Smooth muscle cell (in vitro differentiated cells): Measurements from ENCODE around the gene PALM. TPM values are rescaled to one million over a fixed set of nuclear protein-coding genes. Genes with fewer than 3 reads are reported as not detected.

Experiments used
- DNase-seq: peaks from one replicate; lab custom pipeline; 2025; ENCODE audit not compliant: unreplicated experiment; lab: John Stamatoyannopoulos, UW
- H2AFZ ChIP-seq: fragments of 200-600 bp; sonication (generic); 2 replicates; pipeline ENCODE4 v1.6.0; 2016; ENCODE audit warnings: antibody characterized with exemption, low read depth, mild to moderate bottlenecking
- H3F3A ChIP-seq: fragments of 200-600 bp; sonication (generic); 2 replicates; pipeline ENCODE4 v1.6.0; 2017; ENCODE audit warnings: antibody characterized with exemption, low read depth
- H3K27ac ChIP-seq: fragments of 200-600 bp; sonication (generic); 2 replicates; pipeline ENCODE4 v1.5.1; 2016; ENCODE audit warnings: low read depth, mild to moderate bottlenecking
- H3K27me3 ChIP-seq: fragments of 200-600 bp; sonication (generic); 2 replicates; pipeline ENCODE4 v1.6.1; 2016; ENCODE audit warnings: low read depth, mild to moderate bottlenecking
- H3K36me3 ChIP-seq: fragments of 200-600 bp; sonication (generic); 2 replicates; pipeline ENCODE4 v1.5.1; 2016; ENCODE audit warnings: low read depth
- H3K4me1 ChIP-seq: fragments of 200-600 bp; sonication (generic); 2 replicates; pipeline ENCODE4 v1.5.1; 2016; ENCODE audit warnings: low read depth
- H3K4me2 ChIP-seq: fragments of 200-600 bp; sonication (generic); 2 replicates; pipeline ENCODE4 v1.6.0; 2016; ENCODE audit warnings: mild to moderate bottlenecking
- H3K4me3 ChIP-seq: fragments of 200-600 bp; sonication (generic); 2 replicates; pipeline ENCODE4 v1.5.1; 2016; ENCODE audit warnings: mild to moderate bottlenecking
- H3K79me2 ChIP-seq: fragments of 200-600 bp; sonication (generic); 2 replicates; pipeline ENCODE4 v1.6.0; 2016; ENCODE audit warnings: low read depth, mild to moderate bottlenecking
- H3K9ac ChIP-seq: fragments of 200-600 bp; sonication (generic); 2 replicates; pipeline ENCODE4 v1.6.0; 2016; ENCODE audit warnings: low read depth
- H3K9me3 ChIP-seq: fragments of 200-600 bp; sonication (generic); replicated peaks from 2 replicates; pipeline ENCODE4 v1.5.1; 2016; ENCODE audit warnings: low read depth
- H4K20me1 ChIP-seq: fragments of 200-600 bp; sonication (generic); 2 replicates; pipeline ENCODE4 v1.6.0; 2016; ENCODE audit warnings: low read depth
- WGBS: methylation state at CpG from one replicate; pipeline ENCODE4 v1.1.7; 2016; ENCODE audit warnings: low lambda C conversion rate; 5-methylcytosine and 5-hydroxymethylcytosine counted together
- polyA plus RNA-seq: library from polyadenylated mRNA; unstranded; fragments of >200 nt; fragmentation: Nextera tagmentation; extraction: Ambion mirVana; gene quantifications from 2 replicates; pipeline ENCODE4 v1.2.1, GENCODE V29; 2016
- total RNA-seq: library from RNA; depleted of rRNA; stranded (reverse); fragments of >200 nt; gene quantifications from 2 replicates; pipeline ENCODE4 v1.2.3, GENCODE V29; 2014
- TF ChIP-seq, protein P1 (sequence below): fragments of 200-600 bp; sonication (generic); IDR thresholded peaks from 2 replicates; pipeline ENCODE4 v1.5.1; 2017; ENCODE audit warnings: borderline replicate concordance, mild to moderate bottlenecking, antibody characterized with exemption; ENCODE audit not compliant: insufficient read depth, poor library complexity, severe bottlenecking

Gene PALM
- total and polyA plus RNA-seq, 2 experiments from 2014 or later, result 11.1 to 16.6 TPM

DNA sequence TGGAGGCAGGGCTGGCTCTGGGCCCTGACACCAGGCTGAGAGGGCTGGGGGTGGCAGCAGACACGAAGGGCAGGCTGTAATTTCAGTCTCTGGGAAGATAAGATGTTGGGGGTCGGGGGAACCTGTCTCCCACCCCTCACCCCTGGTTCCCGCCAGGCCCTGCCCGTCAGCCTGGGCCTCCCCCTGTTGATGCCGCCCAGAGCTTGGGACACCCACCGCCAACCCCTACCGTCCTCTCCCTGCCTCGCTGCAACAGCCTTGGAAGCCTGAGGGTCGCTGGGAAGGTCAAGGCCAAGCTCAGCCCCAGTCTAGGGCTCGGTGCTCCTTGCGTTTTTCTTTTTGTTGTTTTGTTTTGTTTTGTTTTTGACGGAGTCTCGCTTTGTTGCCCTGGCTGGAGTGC, 14.5 kb downstream of the PALM start:
- Histone ChIP-seq H3K4me2 (no peak overlapping the region), H3K79me2 (no peaks in the 10 kb centered on the region), H3K9me3 (no peaks in the 10 kb centered on the region), H3K4me3 (no peak overlapping the region), H3K9ac (no peak overlapping the region), H3K36me3 (no peaks in the 10 kb centered on the region), H3K4me1 (no peaks in the 10 kb centered on the region), H3K27ac (no peak overlapping the region), H3K27me3 (no peaks in the 10 kb centered on the region), H4K20me1 (peaks cover 17% of the 10 kb centered on the region), H3F3A (no peaks in the 10 kb centered on the region), H2AFZ (no peak overlapping the region)
- no peak for DNase-seq
- TF ChIP-seq, protein P1, sequence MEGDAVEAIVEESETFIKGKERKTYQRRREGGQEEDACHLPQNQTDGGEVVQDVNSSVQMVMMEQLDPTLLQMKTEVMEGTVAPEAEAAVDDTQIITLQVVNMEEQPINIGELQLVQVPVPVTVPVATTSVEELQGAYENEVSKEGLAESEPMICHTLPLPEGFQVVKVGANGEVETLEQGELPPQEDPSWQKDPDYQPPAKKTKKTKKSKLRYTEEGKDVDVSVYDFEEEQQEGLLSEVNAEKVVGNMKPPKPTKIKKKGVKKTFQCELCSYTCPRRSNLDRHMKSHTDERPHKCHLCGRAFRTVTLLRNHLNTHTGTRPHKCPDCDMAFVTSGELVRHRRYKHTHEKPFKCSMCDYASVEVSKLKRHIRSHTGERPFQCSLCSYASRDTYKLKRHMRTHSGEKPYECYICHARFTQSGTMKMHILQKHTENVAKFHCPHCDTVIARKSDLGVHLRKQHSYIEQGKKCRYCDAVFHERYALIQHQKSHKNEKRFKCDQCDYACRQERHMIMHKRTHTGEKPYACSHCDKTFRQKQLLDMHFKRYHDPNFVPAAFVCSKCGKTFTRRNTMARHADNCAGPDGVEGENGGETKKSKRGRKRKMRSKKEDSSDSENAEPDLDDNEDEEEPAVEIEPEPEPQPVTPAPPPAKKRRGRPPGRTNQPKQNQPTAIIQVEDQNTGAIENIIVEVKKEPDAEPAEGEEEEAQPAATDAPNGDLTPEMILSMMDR, result no peak
- WGBS, result 94% methylated on average over 12 of the region's 13 CpGs

GRCh38 chr19:723714-724113, 15.0 kb downstream of the PALM start:
- Histone ChIP-seq H4K20me1 (peaks cover 17% of the 10 kb centered on the region), H3K9ac (no peak overlapping the region), H3K4me1 (no peaks in the 10 kb centered on the region), H3K27me3 (no peaks in the 10 kb centered on the region), H3K36me3 (no peaks in the 10 kb centered on the region), H3K27ac (no peak overlapping the region), H3K4me3 (no peak overlapping the region), H3K79me2 (no peaks in the 10 kb centered on the region), H3F3A (no peaks in the 10 kb centered on the region), H3K9me3 (no peaks in the 10 kb centered on the region), H3K4me2 (no peak overlapping the region), H2AFZ (no peak overlapping the region)
- DNase-seq, result no peak
- WGBS, result 95% methylated on average over 17 of the region's 18 CpGs
- TF ChIP-seq, protein P1, result no peak

GRCh38 chr19:725461-726089, 16.8 kb downstream of the PALM start:
- no peak overlapping the region for H3K9ac ChIP-seq
- H3K36me3 ChIP-seq, result no peaks in the 10 kb centered on the region
- H4K20me1 ChIP-seq, result peaks cover 17% of the 10 kb centered on the region
- H3K4me2 ChIP-seq, result no peak overlapping the region
- H3K4me1 ChIP-seq, result no peaks in the 10 kb centered on the region
- no peak overlapping the region for H3K27ac ChIP-seq
- H3K79me2 ChIP-seq, result no peaks in the 10 kb centered on the region
- no peaks in the 10 kb centered on the region for H3F3A ChIP-seq
- no peaks in the 10 kb centered on the region for H3K9me3 ChIP-seq
- H3K4me3 ChIP-seq, result no peak overlapping the region
- 93% methylated on average over 13 of the region's 13 CpGs for WGBS
- no peak for DNase-seq
- TF ChIP-seq, protein P1, result no peak
- H2AFZ ChIP-seq, result no peak overlapping the region
- H3K27me3 ChIP-seq, result no peaks in the 10 kb centered on the region
